IMR-90 (cell line): ENCODE measurements around the gene ALKAL2. TPM values are rescaled to one million over a fixed set of nuclear protein-coding genes. Genes with fewer than 3 reads are reported as not detected.

ENCODE experiments used
- ATAC-seq: fragments of 200-7000 bp; cut with Tn5 transposase; 2 replicates; pipeline ENCODE4 v1.9.1; 2020; ENCODE audit warnings: low read depth, mild to moderate bottlenecking, moderate library complexity
- BruUV-seq: library from RNA; stranded (reverse); fragments of 400-500 nt; replicated peaks from 2 replicates; lab custom pipeline; 2021; lab: Mats Ljungman, UMichigan
- CTCF ChIA-PET: fragments of 300-600 bp; formaldehyde crosslinking; extraction: SDS; loops from one replicate; lab custom pipeline; 2021; ENCODE audit warnings: antibody characterized with exemption; lab: Yijun Ruan, JAX
- POLR2A ChIA-PET: fragments of 300-600 bp; sonication (Branson Sonifier 250); formaldehyde crosslinking; loops from one replicate; lab custom pipeline; 2022; ENCODE audit warnings: antibody characterized with exemption; ENCODE audit not compliant: unreplicated experiment; lab: Charles Lee
- DNase-seq: peaks from one replicate; pipeline ENCODE4 v3.0.0; 2013
- H2AFZ ChIP-seq: replicated peaks from 2 replicates; pipeline ENCODE3; 2013; ENCODE audit warnings: low read length, mild to moderate bottlenecking; ENCODE audit not compliant: poor library complexity
- H2AK5ac ChIP-seq: 2 replicates; pipeline ENCODE4 v1.6.1; 2013; ENCODE audit warnings: low read depth, low read length, inconsistent platforms
- H2AK9ac ChIP-seq: replicated peaks from 2 replicates; pipeline ENCODE3; 2013; ENCODE audit warnings: mild to moderate bottlenecking, low read depth, low read length, moderate library complexity; ENCODE audit not compliant: poor library complexity
- H2BK120ac ChIP-seq: 2 replicates; pipeline ENCODE4 v1.6.1; 2013; ENCODE audit warnings: low read depth, low read length, inconsistent platforms
- H2BK15ac ChIP-seq: 3 replicates; pipeline ENCODE4 v1.6.1; 2013; ENCODE audit warnings: low read depth, low read length, inconsistent platforms
- H2BK20ac ChIP-seq: 2 replicates; pipeline ENCODE4 v1.6.1; 2013; ENCODE audit warnings: low read depth, mild to moderate bottlenecking, inconsistent platforms, low read length, moderate library complexity
- H2BK5ac ChIP-seq: 2 replicates; pipeline ENCODE4 v1.6.1; 2013; ENCODE audit warnings: mild to moderate bottlenecking, low read depth, low read length, inconsistent platforms; ENCODE audit not compliant: poor library complexity, severe bottlenecking
- H3K14ac ChIP-seq: replicated peaks from 2 replicates; pipeline ENCODE4 v1.6.1; 2013; ENCODE audit warnings: low read depth, low read length, inconsistent platforms
- H3K18ac ChIP-seq: 2 replicates; pipeline ENCODE4 v1.6.1; 2013; ENCODE audit warnings: low read depth, low read length, control low read depth
- H3K23ac ChIP-seq: 2 replicates; pipeline ENCODE4 v1.6.1; 2013; ENCODE audit warnings: low read depth, low read length, inconsistent platforms
- H3K27ac ChIP-seq: 2 replicates; pipeline ENCODE4 v1.5.1; 2013; ENCODE audit warnings: mild to moderate bottlenecking, control low read depth, low read length; ENCODE audit not compliant: insufficient read depth
- H3K27me3 ChIP-seq: 2 replicates; pipeline ENCODE4 v1.6.1; 2013; ENCODE audit warnings: low read length; ENCODE audit not compliant: control insufficient read depth, insufficient read depth
- H3K36me3 ChIP-seq: 2 replicates; pipeline ENCODE4 v1.6.1; 2013; ENCODE audit warnings: low read length, mixed read lengths; ENCODE audit not compliant: control insufficient read depth, insufficient read depth
- H3K4ac ChIP-seq: 2 replicates; pipeline ENCODE4 v1.6.1; 2013; ENCODE audit warnings: low read depth, low read length, inconsistent platforms
- H3K4me1 ChIP-seq: 2 replicates; pipeline ENCODE4 v1.6.1; 2013; ENCODE audit warnings: low read length, mixed read lengths; ENCODE audit not compliant: control insufficient read depth, insufficient read depth
- H3K4me2 ChIP-seq: 2 replicates; pipeline ENCODE4 v1.6.1; 2013; ENCODE audit warnings: low read depth, mild to moderate bottlenecking, control low read depth, low read length, moderate library complexity
- H3K4me3 ChIP-seq: 2 replicates; pipeline ENCODE4 v1.5.1; 2013; ENCODE audit warnings: low read depth, mild to moderate bottlenecking, control low read depth, low read length, moderate library complexity; ENCODE audit not compliant: insufficient read depth
- H3K56ac ChIP-seq: 2 replicates; pipeline ENCODE4 v1.6.1; 2013; ENCODE audit warnings: low read length, inconsistent platforms; ENCODE audit not compliant: insufficient read depth; ENCODE audit errors: extremely low read depth
- H3K79me1 ChIP-seq, 2 experiments: 2 replicates each; pipeline ENCODE4 v1.6.1; 2013; ENCODE audit warnings: low read length in 2 of 2, inconsistent platforms in 1 of 2, low read depth in 1 of 2
- H3K9ac ChIP-seq: 2 replicates; pipeline ENCODE4 v1.6.1; 2013; ENCODE audit warnings: low read depth, low read length, control low read depth
- H3K9me1 ChIP-seq: 2 replicates; pipeline ENCODE4 v1.6.1; 2013; ENCODE audit warnings: low read length, inconsistent platforms; ENCODE audit not compliant: insufficient read depth
- H3K9me3 ChIP-seq: 2 replicates; pipeline ENCODE4 v1.6.1; 2013; ENCODE audit warnings: low read length; ENCODE audit not compliant: control insufficient read depth, insufficient read depth
- H4K20me1 ChIP-seq: 2 replicates; pipeline ENCODE4 v1.6.1; 2013; ENCODE audit warnings: low read length, inconsistent platforms; ENCODE audit not compliant: insufficient read depth
- H4K5ac ChIP-seq: 2 replicates; pipeline ENCODE4 v1.6.1; 2013; ENCODE audit warnings: mild to moderate bottlenecking, low read depth, low read length, control low read depth
- H4K8ac ChIP-seq, 2 experiments: 2 replicates each; pipeline ENCODE4 v1.6.1; 2013; ENCODE audit warnings: low read depth in 2 of 2, low read length in 2 of 2, control low read depth in 1 of 2, inconsistent platforms in 1 of 2
- H4K91ac ChIP-seq: 2 replicates; pipeline ENCODE4 v1.6.1; 2013; ENCODE audit warnings: low read depth, low read length, inconsistent platforms; ENCODE audit not compliant: insufficient read depth
- BHLHE40 ChIP-seq: fragments of 150-350 bp; IDR thresholded peaks from 2 replicates; pipeline ENCODE4 v1.6.1; 2016; ENCODE audit warnings: mild to moderate bottlenecking, low read depth, low read length
- CTCF ChIP-seq: conservative IDR thresholded peaks from 2 replicates; pipeline ENCODE4 v1.5.1; 2012; ENCODE audit warnings: mild to moderate bottlenecking, low read depth, low read length, improper control_type of control experiment
- FOS ChIP-seq: fragments of 150-350 bp; IDR thresholded peaks from 2 replicates; pipeline ENCODE4 v1.6.1; 2016; ENCODE audit warnings: low read depth, low read length
- NFE2L2 ChIP-seq: fragments of 150-350 bp; IDR thresholded peaks from 2 replicates; pipeline ENCODE4 v1.6.1; 2016; ENCODE audit warnings: low read depth, mild to moderate bottlenecking, low read length
- POLR2A ChIP-seq: IDR thresholded peaks from 2 replicates; pipeline ENCODE4 v1.6.1; 2012; ENCODE audit warnings: mild to moderate bottlenecking, low read depth, low read length
- RCOR1 ChIP-seq: IDR thresholded peaks from 2 replicates; pipeline ENCODE4 v1.6.1; 2012; ENCODE audit warnings: mild to moderate bottlenecking, low read length, improper control_type of control experiment; ENCODE audit not compliant: insufficient replicate concordance
- WGBS, 2 experiments: methylation state at CpG; one replicate each; pipeline versions ENCODE4 v1.1.5 to v1.1.7; 2013; ENCODE audit warnings: missing lambda C conversion rate in 2 of 2; ENCODE audit not compliant: insufficient read length in 1 of 2; ENCODE audit errors: extremely low coverage in 2 of 2; 5-methylcytosine and 5-hydroxymethylcytosine counted together
- dilution Hi-C: fragments of 300-500 bp; cut with HindIII; formaldehyde crosslinking; loops from one replicate; pipeline ENCODE4 v1.14.3; 2018; ENCODE audit warnings: low sequenced_read_pairs; ENCODE audit not compliant: unreplicated experiment
- in situ Hi-C: fragments of 300-500 bp; cut with MboI; formaldehyde crosslinking; loops from 3 replicates; pipeline ENCODE4 v1.14.3; 2019; ENCODE audit warnings: low sequenced_read_pairs, inconsistent platforms, mixed read lengths
- intact Hi-C: fragments of 100-400 bp; cut with micrococcal nuclease; formaldehyde crosslinking; loops from 2 replicates; pipeline ENCODE4 v1.10.0; 2022
- polyA plus RNA-seq, 3 experiments: library from polyadenylated mRNA; depleted of rRNA; stranded (reverse); fragments of >200 nt; gene quantifications; 2 replicates each; pipeline ENCODE4 v1.2.3, GENCODE V29; 2012; ENCODE audit warnings: low replicate concordance in 1 of 3
- total RNA-seq: library from RNA; depleted of rRNA; stranded (reverse); fragments of >200 nt; gene quantifications from 2 replicates; pipeline ENCODE4 v1.2.3, GENCODE V29; 2012

The ALKAL2 gene
- total and polyA plus RNA-seq, 2 of the 4 experiments (the other 2 are of a cell fraction), result not detected

- Histone ChIP-seq H3K9me3 (no peaks in the 10 kb centered on the region), H3K27ac (no peak overlapping the region), H3K18ac (no peak overlapping the region), H3K4ac (no peak overlapping the region), H4K5ac (no peak overlapping the region), H3K9me1 (peaks cover 4% of the 10 kb centered on the region; the same call in 1 of the 2 replicates), H3K36me3 (peaks cover 9% of the 10 kb centered on the region), H2BK120ac (no peak overlapping the region), H2AK9ac (no peak overlapping the region), H3K4me3 (no peak overlapping the region), H2AK5ac (no peak overlapping the region), H4K20me1 (no peaks in the 10 kb centered on the region), H3K4me2 (no peak overlapping the region), H2BK5ac (no peak overlapping the region), H3K56ac (no peak overlapping the region), H3K23ac (no peak overlapping the region), H2BK15ac (no peak overlapping the region), H3K4me1 (no peaks in the 10 kb centered on the region), H3K79me1 (no peaks in the 10 kb centered on the region), H4K91ac (no peak overlapping the region), H3K14ac (no peak overlapping the region), H4K8ac (no peak overlapping the region), H2AFZ (no peak overlapping the region), H2BK20ac (no peak overlapping the region), H3K27me3 (no peaks in the 10 kb centered on the region), H3K9ac (no peak overlapping the region)
- dilution Hi-C loops (no loop called here), in situ Hi-C loops (no loop called here), intact Hi-C loops (no loop called here)
- BruUV-seq, result no TSS peak
- ATAC-seq (no peak), DNase-seq (no peak)
- no CpG with 5 or more reads among the region's 6 CpGs for WGBS, 2 experiments
- TF ChIP-seq FOS, result no peak
- TF ChIP-seq RCOR1, result no peak
- TF ChIP-seq POLR2A, result no peak
- TF ChIP-seq BHLHE40, result no peak
- TF ChIP-seq CTCF, result no peak
- TF ChIP-seq NFE2L2, result no peak
- POLR2A ChIA-PET, result interaction anchor here (0.7 kb wide), 1 partner anchor 9 kb away, joined by 3 read pairs; no protein-coding TSS in a partner anchor
- CTCF ChIA-PET, result no interaction called here
These were observed 50.0 kb downstream of the ALKAL2 start for GRCh38 chr2:237878-238277.
